GM19023 (cell line): ENCODE measurements around the gene SLC4A11.

ENCODE experiments used
- ATAC-seq: cut with Tn5 transposase; IDR thresholded peaks from one replicate; pipeline ENCODE4 v1.9.1; 2021; ENCODE audit warnings: mild to moderate bottlenecking, moderate library complexity; ENCODE audit not compliant: unreplicated experiment

The SLC4A11 gene

GRCh38 chr20:3177746-3178485 is 61.1 kb downstream of the SLC4A11 start:
- no peak for ATAC-seq
